Esophagus muscularis mucosa (tissue), 4 donors: ENCODE results near the gene COPRS.

Experiments
- CTCF ChIP-seq, 3 experiments: fragments of 200-600 bp in 2 of 3; fragments of 450-650 bp in 1 of 3; sonication (generic) in 2 of 3; IDR thresholded peaks; one replicate each; pipeline ENCODE4 v1.5.1; 2017 to 2019; ENCODE audit warnings: antibody characterized with exemption in 3 of 3, mild to moderate bottlenecking in 2 of 3, moderate library complexity in 1 of 3
- EP300 ChIP-seq: sonication (generic); formaldehyde crosslinking; IDR thresholded peaks from one replicate; pipeline ENCODE4 v1.6.1; 2017; ENCODE audit warnings: antibody characterized with exemption
- POLR2A ChIP-seq: fragments of 450-650 bp; IDR thresholded peaks from one replicate; pipeline ENCODE4 v1.6.1; 2017; ENCODE audit warnings: antibody characterized with exemption, moderate library complexity, mild to moderate bottlenecking, low read depth

GRCh38 chr17:31825961-31826691 lies 32.9 kb downstream of the COPRS start:
- no peak for TF ChIP-seq CTCF (IDR thresholded peaks at IDR 0.05)
- TF ChIP-seq POLR2A: no peak
- no peak for TF ChIP-seq EP300
